OCI-M2 (cell line): ENCODE data around the gene SPHK2.
"Not testable (repeated sequence)": the region's sequence is repeated elsewhere in the genome, so short reads cannot be mapped to it uniquely, and the experiment has no call there.

ENCODE experiments used
- DNase-seq: peaks from one replicate; lab custom pipeline; 2025; ENCODE audit not compliant: unreplicated experiment; lab: John Stamatoyannopoulos, UW

The SPHK2 gene

GRCh38 chr19:48676887-48677286 is 57.6 kb downstream of the SPHK2 start:
- DNase-seq, result no peak

DNA sequence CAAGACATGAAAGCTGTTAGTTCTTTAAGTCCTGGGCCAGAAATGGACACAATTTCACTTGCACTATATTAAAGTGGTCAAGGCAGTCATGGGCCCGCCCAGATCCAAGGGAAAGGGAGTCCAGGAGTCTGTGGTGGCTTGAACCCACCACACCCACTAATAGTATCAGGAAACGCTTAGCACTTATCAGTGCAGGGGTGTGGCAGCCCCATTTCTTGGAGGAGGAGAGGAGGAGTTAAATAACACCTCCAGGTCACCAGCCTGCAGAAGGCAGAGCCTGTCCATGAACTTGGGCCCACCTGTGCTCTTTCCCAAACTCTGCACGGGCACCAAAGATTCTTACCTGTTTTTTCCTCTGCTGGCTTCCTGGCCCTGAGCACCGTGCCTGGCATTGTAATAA is 58.9 kb downstream of the SPHK2 start:
- DNase-seq, result no peak

GRCh38 chr19:48680006-48680405 is 60.7 kb downstream of the SPHK2 start:
- DNase-seq, result not testable (repeated sequence)
